SK-N-SH (cell line): ENCODE data around the gene ROR2. TPM values are rescaled to one million over a fixed set of nuclear protein-coding genes. Genes with fewer than 3 reads are reported as not detected.

Experiments used
- CTCF ChIA-PET: fragments of 300-600, 350-600 bp; formaldehyde crosslinking; extraction: SDS; loops from one replicate; lab custom pipeline; 2021; lab: Yijun Ruan, JAX
- POLR2A ChIA-PET: fragments of 350-600 bp; sonication (Branson Sonifier 250); formaldehyde crosslinking; extraction: SDS; loops from one replicate; lab custom pipeline; 2020; ENCODE audit warnings: antibody characterized with exemption, inconsistent platforms; lab: Yijun Ruan, JAX
- DNase-seq: peaks from one replicate; pipeline ENCODE4 v3.0.0; 2012
- H2AFZ ChIP-seq: fragments of 200-600 bp; sonication (generic); 2 replicates; pipeline ENCODE4 v1.8.1; 2016; ENCODE audit warnings: antibody characterized with exemption, mild to moderate bottlenecking, low read depth
- H3F3A ChIP-seq: fragments of 200-600 bp; sonication (generic); replicated peaks from 2 replicates; pipeline ENCODE3; 2016; ENCODE audit warnings: antibody characterized with exemption, mild to moderate bottlenecking; ENCODE audit not compliant: insufficient read depth
- H3K27ac ChIP-seq, 2 experiments: fragments of 200-500 bp in 1 of 2; fragments of 200-600 bp in 1 of 2; sonication (Bioruptor generic) in 1 of 2; sonication (generic), shearing (Covaris generic) in 1 of 2; 2 replicates each; pipeline versions ENCODE4 v1.5.1 to v1.6.1; 2014 to 2016; ENCODE audit warnings: low read depth in 2 of 2, inconsistent platforms in 1 of 2, low read length in 1 of 2, mild to moderate bottlenecking in 1 of 2, mixed read lengths in 1 of 2
- H3K27me3 ChIP-seq: fragments of 200-600 bp; sonication (generic), shearing (Covaris generic); 2 replicates; pipeline ENCODE4 v1.6.1; 2016; ENCODE audit warnings: mixed run types; ENCODE audit not compliant: insufficient read depth
- H3K36me3 ChIP-seq, 2 experiments: fragments of 200-500 bp in 1 of 2; fragments of 200-600 bp in 1 of 2; sonication (Bioruptor generic) in 1 of 2; sonication (generic) in 1 of 2; replicated peaks in 1 of 2; 2 replicates each; pipeline versions ENCODE3 to v1.5.1; 2014 to 2016; ENCODE audit warnings: low read length in 1 of 2, mild to moderate bottlenecking in 1 of 2; ENCODE audit not compliant: insufficient read depth in 2 of 2, control insufficient read depth in 1 of 2
- H3K4me1 ChIP-seq, 2 experiments: fragments of 200-500 bp in 1 of 2; fragments of 200-600 bp in 1 of 2; sonication (Bioruptor generic) in 1 of 2; sonication (generic), shearing (Covaris generic) in 1 of 2; 2 replicates each; pipeline versions ENCODE4 v1.5.1 to v1.6.1; 2014 to 2016; ENCODE audit warnings: low read depth in 1 of 2, low read length in 1 of 2, mixed run types in 1 of 2; ENCODE audit not compliant: insufficient read depth in 2 of 2, control insufficient read depth in 1 of 2
- H3K4me2 ChIP-seq: fragments of 200-600 bp; sonication (generic), shearing (Covaris generic); 2 replicates; pipeline ENCODE4 v1.6.1; 2017; ENCODE audit warnings: mixed run types
- H3K4me3 ChIP-seq, 2 experiments: fragments of 200-500 bp in 1 of 2; fragments of 200-600 bp in 1 of 2; sonication (Bioruptor generic) in 1 of 2; sonication (generic), shearing (Covaris generic) in 1 of 2; 2 replicates each; pipeline versions ENCODE4 v1.5.1 to v1.8.1; 2014 to 2016; ENCODE audit warnings: low read depth in 2 of 2, inconsistent platforms in 1 of 2, low read length in 1 of 2, mild to moderate bottlenecking in 1 of 2, mixed read lengths in 1 of 2, moderate library complexity in 1 of 2
- H3K79me2 ChIP-seq: fragments of 200-600 bp; sonication (generic); 2 replicates; pipeline ENCODE4 v1.8.1; 2017; ENCODE audit warnings: mild to moderate bottlenecking; ENCODE audit not compliant: insufficient read depth
- H3K9ac ChIP-seq: fragments of 200-600 bp; sonication (generic); 2 replicates; pipeline ENCODE4 v1.6.1; 2017; ENCODE audit warnings: mixed run types
- H3K9me2 ChIP-seq: fragments of 200-600 bp; sonication (generic); 2 replicates; pipeline ENCODE4 v1.6.1; 2017; ENCODE audit warnings: mixed run types
- H3K9me3 ChIP-seq: fragments of 200-600 bp; sonication (generic); 2 replicates; pipeline ENCODE4 v1.6.1; 2017; ENCODE audit warnings: mixed run types, mild to moderate bottlenecking, moderate library complexity
- H4K20me1 ChIP-seq: fragments of 200-600 bp; sonication (generic); 2 replicates; pipeline ENCODE4 v1.6.1; 2017; ENCODE audit warnings: mild to moderate bottlenecking, mixed run types; ENCODE audit not compliant: insufficient read depth
- FOSL2 ChIP-seq: IDR thresholded peaks from 2 replicates; pipeline ENCODE4 v1.4.0; 2012; ENCODE audit warnings: low read depth, mild to moderate bottlenecking, moderate library complexity, borderline replicate concordance
- MEF2A ChIP-seq: IDR thresholded peaks from 2 replicates; pipeline ENCODE4 v1.4.0; 2012; ENCODE audit warnings: low read depth, borderline replicate concordance
- MXI1 ChIP-seq: IDR thresholded peaks from 2 replicates; pipeline ENCODE4 v1.6.1; 2012; ENCODE audit warnings: mild to moderate bottlenecking, low read depth, low read length, improper control_type of control experiment
- NRF1 ChIP-seq: IDR thresholded peaks from 2 replicates; pipeline ENCODE4 v1.6.1; 2012; ENCODE audit warnings: low read depth, mild to moderate bottlenecking, low read length
- POLR2AphosphoS5 ChIP-seq: IDR thresholded peaks from 2 replicates; pipeline ENCODE4 v1.6.1; 2012; ENCODE audit warnings: low read depth, low read length
- RAD21 ChIP-seq: IDR thresholded peaks from 2 replicates; pipeline ENCODE4 v1.6.1; 2012; ENCODE audit warnings: mild to moderate bottlenecking, low read length
- RCOR1 ChIP-seq: fragments of 150-350 bp; IDR thresholded peaks from 2 replicates; pipeline ENCODE4 v1.6.1; 2017; ENCODE audit warnings: antibody characterized with exemption, low read length
- RXRA ChIP-seq: IDR thresholded peaks from 2 replicates; pipeline ENCODE4 v1.4.0; 2012; ENCODE audit warnings: low read depth, mild to moderate bottlenecking, borderline replicate concordance
- SIN3A ChIP-seq: IDR thresholded peaks from 2 replicates; pipeline ENCODE4 v1.6.1; 2012; ENCODE audit warnings: low read depth, mild to moderate bottlenecking, low read length, moderate library complexity, borderline replicate concordance
- SMC3 ChIP-seq: IDR thresholded peaks from 2 replicates; pipeline ENCODE4 v1.6.1; 2012; ENCODE audit warnings: low read depth, low read length, improper control_type of control experiment
- TCF12 ChIP-seq: IDR thresholded peaks from 2 replicates; pipeline ENCODE4 v1.4.0; 2012
- YY1 ChIP-seq: IDR thresholded peaks from 2 replicates; pipeline ENCODE4 v1.4.0; 2012; ENCODE audit warnings: low read depth, mild to moderate bottlenecking
- WGBS: methylation state at CpG from one replicate; pipeline ENCODE4 v1.1.6; 2017; ENCODE audit warnings: low lambda C conversion rate; 5-methylcytosine and 5-hydroxymethylcytosine counted together
- polyA plus RNA-seq, 3 experiments: library from polyadenylated mRNA; depleted of rRNA; stranded (reverse); fragments of >200 nt; gene quantifications; 2 replicates each; pipeline ENCODE4 v1.2.3, GENCODE V29; 2012
- TF ChIP-seq, protein P1 (sequence below): fragments of 150-350 bp; IDR thresholded peaks from 2 replicates; pipeline ENCODE4 v1.6.1; 2017; ENCODE audit warnings: antibody characterized with exemption, low read length, low read depth, borderline replicate concordance
- TF ChIP-seq, protein P2 (sequence below): IDR thresholded peaks from 2 replicates; pipeline ENCODE4 v1.4.0; 2012; ENCODE audit warnings: low read depth, borderline replicate concordance
- TF ChIP-seq, protein P3 (sequence below): fragments of 200-600 bp; sonication (generic); IDR thresholded peaks from 2 replicates; pipeline ENCODE4 v1.6.1; 2017; ENCODE audit warnings: antibody characterized with exemption, mild to moderate bottlenecking, moderate library complexity
- TF ChIP-seq, protein P4 (sequence below): IDR thresholded peaks from 2 replicates; pipeline ENCODE4; 2012

ROR2 gene
- polyA plus RNA-seq, 1 of the 3 experiments (the other 2 are of a cell fraction), result 0.43 TPM

DNA sequence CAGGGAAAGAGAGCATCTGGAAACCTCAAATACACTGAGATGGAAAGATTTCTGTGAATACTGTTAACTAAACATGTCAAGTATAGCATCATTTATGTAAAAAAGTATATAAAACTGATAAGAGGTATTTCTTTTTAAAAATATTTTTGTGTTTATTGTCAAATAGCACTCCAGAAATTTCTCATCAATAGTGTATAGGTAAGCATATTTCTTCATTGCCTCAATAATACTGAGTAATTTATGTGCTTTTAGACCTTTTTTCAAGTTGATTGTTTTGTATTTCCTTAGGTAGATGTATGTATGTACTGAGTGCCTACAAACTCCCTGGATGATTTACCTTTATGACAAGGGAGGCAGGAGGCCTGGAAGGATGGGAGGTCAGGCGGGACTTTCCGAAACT, 196.3 kb downstream of the ROR2 start (continued):
- TF ChIP-seq FOSL2 (no peak), SIN3A (no peak)

DNA sequence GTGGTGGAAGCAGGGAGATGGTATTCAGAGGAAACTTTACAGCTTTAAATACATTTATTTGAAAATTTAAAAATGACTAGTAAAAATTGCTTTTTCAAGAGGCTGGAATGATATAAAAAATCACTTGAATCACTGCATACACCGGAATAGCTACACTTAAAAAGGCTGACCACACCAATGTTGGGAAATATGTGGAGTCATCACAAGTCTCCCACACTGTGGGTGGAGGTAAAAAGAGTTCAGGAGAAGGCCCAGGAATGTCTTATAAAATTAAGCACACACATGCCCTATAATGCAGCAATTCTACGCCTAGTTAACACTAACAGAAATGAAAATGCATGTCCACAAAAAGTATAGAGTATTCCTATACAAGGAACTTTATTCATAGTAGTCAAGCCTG, 198.1 kb downstream of the ROR2 start:
- Histone ChIP-seq H3K4me1 (peaks cover 0 to 8% of the 10 kb centered on the region in 2 experiments; a peak in 1 of 4 replicates), H3K9me3 (no peaks in the 10 kb centered on the region), H3K9me2 (no peaks in the 10 kb centered on the region), H3F3A (no peaks in the 10 kb centered on the region), H3K36me3 (no peaks in the 10 kb centered on the region), H3K4me3 (no peak overlapping the region), H2AFZ (no peak overlapping the region), H3K27ac (no peak overlapping the region), H3K4me2 (no peak overlapping the region), H3K79me2 (no peaks in the 10 kb centered on the region), H3K9ac (no peak overlapping the region), H3K27me3 (peaks cover 5% of the 10 kb centered on the region; the same call in 1 of the 2 replicates), H4K20me1 (no peaks in the 10 kb centered on the region)
- POLR2A ChIA-PET, result no interaction called here
- no peak for DNase-seq
- TF ChIP-seq, protein P1, sequence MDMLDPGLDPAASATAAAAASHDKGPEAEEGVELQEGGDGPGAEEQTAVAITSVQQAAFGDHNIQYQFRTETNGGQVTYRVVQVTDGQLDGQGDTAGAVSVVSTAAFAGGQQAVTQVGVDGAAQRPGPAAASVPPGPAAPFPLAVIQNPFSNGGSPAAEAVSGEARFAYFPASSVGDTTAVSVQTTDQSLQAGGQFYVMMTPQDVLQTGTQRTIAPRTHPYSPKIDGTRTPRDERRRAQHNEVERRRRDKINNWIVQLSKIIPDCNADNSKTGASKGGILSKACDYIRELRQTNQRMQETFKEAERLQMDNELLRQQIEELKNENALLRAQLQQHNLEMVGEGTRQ, result no peak
- TF ChIP-seq RCOR1 (no peak), MEF2A (no peak), TCF12 (no peak), YY1 (no peak), POLR2AphosphoS5 (no peak), SIN3A (no peak)
- TF ChIP-seq, protein P2, sequence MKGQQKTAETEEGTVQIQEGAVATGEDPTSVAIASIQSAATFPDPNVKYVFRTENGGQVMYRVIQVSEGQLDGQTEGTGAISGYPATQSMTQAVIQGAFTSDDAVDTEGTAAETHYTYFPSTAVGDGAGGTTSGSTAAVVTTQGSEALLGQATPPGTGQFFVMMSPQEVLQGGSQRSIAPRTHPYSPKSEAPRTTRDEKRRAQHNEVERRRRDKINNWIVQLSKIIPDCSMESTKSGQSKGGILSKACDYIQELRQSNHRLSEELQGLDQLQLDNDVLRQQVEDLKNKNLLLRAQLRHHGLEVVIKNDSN, result no peak
- CTCF ChIA-PET, result no interaction called here
- 69% methylated on average over 2 of the region's 2 CpGs for WGBS

DNA sequence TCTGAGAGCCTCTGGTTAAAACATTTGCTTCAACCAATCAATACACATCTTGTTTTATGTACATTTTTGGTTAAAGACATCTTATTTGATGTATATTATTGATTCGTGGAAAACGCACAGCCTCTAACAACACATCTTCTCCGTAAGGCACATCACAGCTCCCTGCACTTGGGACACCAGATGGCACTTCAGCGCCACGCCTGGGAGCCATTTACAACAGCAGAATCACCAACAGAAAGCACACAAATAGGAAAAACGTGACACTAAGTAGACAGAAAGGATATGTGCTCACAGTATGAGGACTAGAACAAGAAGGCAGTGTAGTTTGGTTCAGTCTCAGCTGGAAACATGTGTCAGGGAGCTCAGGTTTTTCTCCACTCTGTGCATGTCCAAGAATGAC, 199.7 kb downstream of the ROR2 start:
- Histone ChIP-seq H3K79me2 (no peaks in the 10 kb centered on the region), H3K4me2 (no peak overlapping the region), H2AFZ (no peak overlapping the region), H3K27ac (peak overlapping the region in 1 of 2 experiments; percentile 56; a peak in 1 of 4 replicates), H3K9me3 (no peaks in the 10 kb centered on the region), H3K9ac (no peak overlapping the region), H3K4me3 (no peak overlapping the region), H3F3A (no peaks in the 10 kb centered on the region), H3K36me3 (no peaks in the 10 kb centered on the region), H3K4me1 (peaks cover 0 to 8% of the 10 kb centered on the region in 2 experiments; a peak in 1 of 4 replicates), H4K20me1 (no peaks in the 10 kb centered on the region), H3K27me3 (peaks cover 5% of the 10 kb centered on the region; the same call in 1 of the 2 replicates), H3K9me2 (no peaks in the 10 kb centered on the region)
- TF ChIP-seq MEF2A (no peak), MXI1 (peak; percentile 90), NRF1 (no peak), RCOR1 (0 out of 2 replicates have a peak, but pooled peaks have one; percentile 28), RAD21 (peak; percentile 82), SMC3 (peak; percentile 56; the same call in 1 of the 2 replicates), RXRA (no peak)
- TF ChIP-seq, protein P3, sequence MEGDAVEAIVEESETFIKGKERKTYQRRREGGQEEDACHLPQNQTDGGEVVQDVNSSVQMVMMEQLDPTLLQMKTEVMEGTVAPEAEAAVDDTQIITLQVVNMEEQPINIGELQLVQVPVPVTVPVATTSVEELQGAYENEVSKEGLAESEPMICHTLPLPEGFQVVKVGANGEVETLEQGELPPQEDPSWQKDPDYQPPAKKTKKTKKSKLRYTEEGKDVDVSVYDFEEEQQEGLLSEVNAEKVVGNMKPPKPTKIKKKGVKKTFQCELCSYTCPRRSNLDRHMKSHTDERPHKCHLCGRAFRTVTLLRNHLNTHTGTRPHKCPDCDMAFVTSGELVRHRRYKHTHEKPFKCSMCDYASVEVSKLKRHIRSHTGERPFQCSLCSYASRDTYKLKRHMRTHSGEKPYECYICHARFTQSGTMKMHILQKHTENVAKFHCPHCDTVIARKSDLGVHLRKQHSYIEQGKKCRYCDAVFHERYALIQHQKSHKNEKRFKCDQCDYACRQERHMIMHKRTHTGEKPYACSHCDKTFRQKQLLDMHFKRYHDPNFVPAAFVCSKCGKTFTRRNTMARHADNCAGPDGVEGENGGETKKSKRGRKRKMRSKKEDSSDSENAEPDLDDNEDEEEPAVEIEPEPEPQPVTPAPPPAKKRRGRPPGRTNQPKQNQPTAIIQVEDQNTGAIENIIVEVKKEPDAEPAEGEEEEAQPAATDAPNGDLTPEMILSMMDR, result no peak
- TF ChIP-seq, protein P2, result no peak
- TF ChIP-seq, protein P4, sequence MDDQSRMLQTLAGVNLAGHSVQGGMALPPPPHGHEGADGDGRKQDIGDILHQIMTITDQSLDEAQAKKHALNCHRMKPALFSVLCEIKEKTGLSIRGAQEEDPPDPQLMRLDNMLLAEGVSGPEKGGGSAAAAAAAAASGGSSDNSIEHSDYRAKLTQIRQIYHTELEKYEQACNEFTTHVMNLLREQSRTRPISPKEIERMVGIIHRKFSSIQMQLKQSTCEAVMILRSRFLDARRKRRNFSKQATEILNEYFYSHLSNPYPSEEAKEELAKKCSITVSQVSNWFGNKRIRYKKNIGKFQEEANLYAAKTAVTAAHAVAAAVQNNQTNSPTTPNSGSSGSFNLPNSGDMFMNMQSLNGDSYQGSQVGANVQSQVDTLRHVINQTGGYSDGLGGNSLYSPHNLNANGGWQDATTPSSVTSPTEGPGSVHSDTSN, result no peak
- POLR2A ChIA-PET, result no interaction called here
- peak; percentile 58 for DNase-seq
- CTCF ChIA-PET, result interaction anchor here (0.7 to 2.2 kb wide), 15 partner anchors 9 to 229 kb away, joined by 3 to 28 read pairs (median 5); partner anchors contain the start of gene ROR2
- WGBS, result 39% methylated on average over 6 of the region's 6 CpGs
